ENCODE results near the gene HSPD1. TPM values are rescaled to one million over a fixed set of nuclear protein-coding genes. Genes with fewer than 3 reads are reported as not detected.

HSPD1 gene
- polyA plus RNA-seq, 1 donor (not counting 4 experiments of a cell fraction or from before 2014, with no cell fraction given): 405 TPM

- no peak overlapping the region for H2AFZ ChIP-seq (ENCODE audit: control insufficient read depth, low read length)
- H3K36me3 ChIP-seq (ENCODE audit: control insufficient read depth in 2 of 2, extremely low read depth in 1 of 2, insufficient read depth in 2 of 2, low read length in 2 of 2): peaks cover 1 to 10% of the 10 kb centered on the region in 2 experiments
- H3K79me2 ChIP-seq (ENCODE audit: control insufficient read depth, insufficient read depth, low read length): peaks cover 66% of the 10 kb centered on the region
- dilution Hi-C loops (cut with MboI; ENCODE audit: extremely low pct_ligation_motif_present, low sequenced_read_pairs): no loop called here
- H3K4me2 ChIP-seq (ENCODE audit: control insufficient read depth, extremely low read depth, insufficient read depth, low read depth, low read length): peak overlapping the region; percentile 79
- H3K27ac ChIP-seq (ENCODE audit: control insufficient read depth, insufficient read depth, low read length): no peak overlapping the region
- peaks cover 6% of the 10 kb centered on the region for H4K20me1 ChIP-seq (ENCODE audit: control insufficient read depth, extremely low read depth, insufficient read depth, low read length)
- no peaks in the 10 kb centered on the region for H3K9me1 ChIP-seq (ENCODE audit: control insufficient read depth, extremely low read depth, insufficient read depth, low read length)
- H3K4me3 ChIP-seq (ENCODE audit: control insufficient read depth in 2 of 3, extremely low read depth in 1 of 3, insufficient read depth in 2 of 3, low read depth in 1 of 3, low read length in 3 of 3): peak overlapping the region in 1 of 3 experiments; percentile 78
- H3K4me1 ChIP-seq (ENCODE audit: control insufficient read depth, extremely low read depth, insufficient read depth, low read length): peaks cover 9% of the 10 kb centered on the region
- no peaks in the 10 kb centered on the region for H3K27me3 ChIP-seq (ENCODE audit: control insufficient read depth, extremely low read depth, insufficient read depth, low read length)
- DNase-seq (ENCODE audit: low read depth, low spot score) (no peak), FAIRE-seq (no peak)
- no peak for TF ChIP-seq CTCF (optimal IDR thresholded peaks at IDR 0.05 in 1 of 3, IDR thresholded peaks at IDR 0.05 in 1 of 3, conservative IDR thresholded peaks at IDR 0.05 in 1 of 3; ENCODE audit: extremely low read depth in 1 of 3, insufficient read depth in 2 of 3, low read length in 3 of 3)
- no peak for TF ChIP-seq EZH2 (IDR thresholded peaks at IDR 0.05; ENCODE audit: low read length)
- H3K9ac ChIP-seq (ENCODE audit: control insufficient read depth, extremely low read depth, insufficient read depth, low read length): no peak overlapping the region
- no peaks in the 10 kb centered on the region for H3K9me3 ChIP-seq (ENCODE audit: control insufficient read depth, low read depth, low read length)
Measured at GRCh38 chr2:197455428-197455827, 44.2 kb downstream of the HSPD1 start.

GRCh38 chr2:197454923-197455322 is 44.7 kb downstream of the HSPD1 start:
- Histone ChIP-seq H3K79me2 (ENCODE audit: control insufficient read depth, insufficient read depth, low read length) (peaks cover 62% of the 10 kb centered on the region), H3K4me1 (ENCODE audit: control insufficient read depth, extremely low read depth, insufficient read depth, low read length) (peaks cover 9% of the 10 kb centered on the region), H3K27me3 (ENCODE audit: control insufficient read depth, extremely low read depth, insufficient read depth, low read length) (no peaks in the 10 kb centered on the region), H3K4me3 (ENCODE audit: control insufficient read depth in 2 of 3, extremely low read depth in 1 of 3, insufficient read depth in 2 of 3, low read depth in 1 of 3, low read length in 3 of 3) (peak overlapping the region; percentile 78 to 97 (median 86)), H4K20me1 (ENCODE audit: control insufficient read depth, extremely low read depth, insufficient read depth, low read length) (peaks cover 6% of the 10 kb centered on the region), H3K9me1 (ENCODE audit: control insufficient read depth, extremely low read depth, insufficient read depth, low read length) (no peaks in the 10 kb centered on the region), H2AFZ (ENCODE audit: control insufficient read depth, low read length) (no peak overlapping the region), H3K4me2 (ENCODE audit: control insufficient read depth, extremely low read depth, insufficient read depth, low read depth, low read length) (peak overlapping the region; percentile 79), H3K9ac (ENCODE audit: control insufficient read depth, extremely low read depth, insufficient read depth, low read length) (peak overlapping the region; percentile 100), H3K36me3 (ENCODE audit: control insufficient read depth in 2 of 2, extremely low read depth in 1 of 2, insufficient read depth in 2 of 2, low read length in 2 of 2) (peaks cover 1 to 8% of the 10 kb centered on the region in 2 experiments), H3K9me3 (ENCODE audit: control insufficient read depth, low read depth, low read length) (no peaks in the 10 kb centered on the region), H3K27ac (ENCODE audit: control insufficient read depth, insufficient read depth, low read length) (peak overlapping the region; percentile 100)
- TF ChIP-seq CTCF (optimal IDR thresholded peaks at IDR 0.05 in 1 of 3, IDR thresholded peaks at IDR 0.05 in 1 of 3, conservative IDR thresholded peaks at IDR 0.05 in 1 of 3; ENCODE audit: extremely low read depth in 1 of 3, insufficient read depth in 2 of 3, low read length in 3 of 3) (no peak), EZH2 (IDR thresholded peaks at IDR 0.05; ENCODE audit: low read length) (no peak)
- dilution Hi-C loops (cut with MboI; ENCODE audit: extremely low pct_ligation_motif_present, low sequenced_read_pairs): no loop called here
- DNase-seq (ENCODE audit: low read depth, low spot score) (no peak), FAIRE-seq (no peak)
